Dedifferentiated amniotic fluid mesenchymal stem cell (primary cell): ENCODE data around the gene BTD.

Source experiments
- DNase-seq: peaks from one replicate; pipeline ENCODE4 v3.0.0-alpha.2; 2016; ENCODE audit errors: extremely low spot score

Gene BTD

GRCh38 chr3:15636028-15636709, 34.6 kb downstream of the BTD start:
- peak; percentile 89 for DNase-seq

GRCh38 chr3:15637131-15637951, 35.8 kb downstream of the BTD start:
- DNase-seq: no peak

- peak; percentile 38 for DNase-seq
These were observed 36.8 kb downstream of the BTD start for GRCh38 chr3:15638193-15638890.

- no peak for DNase-seq
These were observed 37.3 kb downstream of the BTD start for GRCh38 chr3:15638891-15639262.

GRCh38 chr3:15645246-15645645, 43.7 kb downstream of the BTD start:
- no peak for DNase-seq

GRCh38 chr3:15645740-15646501, 44.4 kb downstream of the BTD start:
- peak; percentile 87 for DNase-seq

GRCh38 chr3:15646851-15647511, 45.4 kb downstream of the BTD start:
- DNase-seq: peak; percentile 95

GRCh38 chr3:15647611-15648167, 46.1 kb downstream of the BTD start:
- peak; percentile 74 for DNase-seq

GRCh38 chr3:15649341-15649740, 47.8 kb downstream of the BTD start:
- no peak for DNase-seq

GRCh38 chr3:15649858-15650257, 48.3 kb downstream of the BTD start:
- no peak for DNase-seq

- DNase-seq: no peak
These were observed 49.9 kb downstream of the BTD start for GRCh38 chr3:15651396-15651795.

GRCh38 chr3:15653321-15653720, 51.8 kb downstream of the BTD start:
- no peak for DNase-seq

- no peak for DNase-seq
These were observed 52.6 kb downstream of the BTD start for GRCh38 chr3:15654127-15654526.

GRCh38 chr3:15654891-15655290, 53.3 kb downstream of the BTD start:
- DNase-seq: no peak

GRCh38 chr3:15656342-15656741, 54.8 kb downstream of the BTD start:
- no peak for DNase-seq

- no peak for DNase-seq
These were observed 55.5 kb downstream of the BTD start for GRCh38 chr3:15657016-15657415.

GRCh38 chr3:15659254-15659975, 57.9 kb downstream of the BTD start:
- DNase-seq: no peak

GRCh38 chr3:15660055-15660935, 58.8 kb downstream of the BTD start:
- DNase-seq: no peak

- no peak for DNase-seq
These were observed 62.6 kb downstream of the BTD start for GRCh38 chr3:15664144-15664543.
